ENCODE results near the gene CIB2.

The CIB2 gene

DNA sequence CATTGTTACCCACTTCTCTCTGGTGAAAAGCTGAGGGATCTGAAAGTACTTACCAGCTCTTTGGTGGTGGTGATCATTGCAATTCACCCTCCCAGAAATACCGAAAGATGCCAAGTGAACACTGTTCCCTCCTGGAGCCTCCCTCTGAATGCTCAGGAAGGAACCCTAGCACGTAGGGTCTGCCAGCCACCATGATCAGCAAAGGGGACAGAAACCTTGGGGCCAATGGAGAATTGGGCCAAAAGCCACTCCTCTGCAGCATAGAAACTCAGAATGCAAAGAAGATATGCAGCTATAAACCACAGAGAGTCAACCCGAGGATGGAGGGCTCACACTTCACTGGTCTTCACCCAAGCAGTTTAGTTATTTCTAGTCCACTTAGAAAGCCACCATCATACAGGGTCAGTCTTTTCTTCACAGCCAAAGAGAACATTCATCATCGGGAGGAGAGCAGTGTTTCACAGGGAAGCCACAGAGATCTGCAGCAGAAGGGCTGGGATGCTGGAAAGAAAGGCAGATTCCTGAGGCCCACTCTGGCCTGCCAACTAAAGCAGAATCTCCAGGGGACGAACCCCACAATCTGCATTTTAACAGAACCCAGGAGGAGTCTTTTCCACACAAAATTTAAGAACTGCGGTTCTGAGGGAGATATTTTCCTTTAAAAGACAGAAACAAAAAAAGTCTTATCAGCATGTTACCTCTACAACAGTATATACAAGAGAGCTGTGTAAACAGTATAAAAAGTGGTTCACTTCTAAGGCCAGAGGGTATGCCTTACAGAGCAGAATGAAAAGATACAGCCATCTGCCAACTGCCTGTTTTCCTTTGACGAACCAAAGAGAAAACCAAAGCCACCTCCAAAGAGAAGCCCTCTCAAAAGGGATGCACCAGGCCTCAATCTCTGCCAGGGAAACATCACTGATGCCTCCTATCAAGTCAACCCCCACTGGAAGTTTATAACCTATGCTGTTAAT lies 65.0 kb downstream of the CIB2 start:
- DNase-seq (ENCODE audit: low spot score), result no peak

DNA sequence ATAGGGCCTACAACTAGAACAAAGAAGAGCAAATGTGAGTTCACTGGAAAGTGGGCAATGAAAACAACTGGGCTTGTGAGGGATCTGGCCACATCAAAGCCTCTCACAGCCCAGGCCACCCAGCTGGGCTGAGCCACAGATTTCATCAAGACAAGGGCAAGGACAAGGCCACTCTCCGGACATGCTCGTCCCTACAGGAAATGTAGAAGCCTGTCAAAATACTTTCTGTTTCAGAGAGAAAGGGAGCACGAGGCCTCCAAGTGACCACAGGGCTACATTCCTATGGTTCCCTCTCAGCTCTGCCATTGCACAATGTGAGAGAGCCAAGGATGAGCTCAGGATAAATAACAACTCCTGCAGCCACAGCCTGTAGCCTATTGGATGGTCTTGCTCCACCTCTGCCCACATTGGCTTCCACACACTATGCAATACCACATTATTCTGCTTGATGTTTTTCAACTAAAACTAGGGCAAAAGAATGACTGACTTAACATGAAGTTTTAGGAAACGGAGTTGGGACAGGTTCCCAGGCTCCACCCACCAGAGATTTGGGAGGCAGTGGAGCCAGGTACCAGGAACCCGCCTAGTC lies 65.9 kb downstream of the CIB2 start:
- DNase-seq (ENCODE audit: low spot score), result no peak

DNA sequence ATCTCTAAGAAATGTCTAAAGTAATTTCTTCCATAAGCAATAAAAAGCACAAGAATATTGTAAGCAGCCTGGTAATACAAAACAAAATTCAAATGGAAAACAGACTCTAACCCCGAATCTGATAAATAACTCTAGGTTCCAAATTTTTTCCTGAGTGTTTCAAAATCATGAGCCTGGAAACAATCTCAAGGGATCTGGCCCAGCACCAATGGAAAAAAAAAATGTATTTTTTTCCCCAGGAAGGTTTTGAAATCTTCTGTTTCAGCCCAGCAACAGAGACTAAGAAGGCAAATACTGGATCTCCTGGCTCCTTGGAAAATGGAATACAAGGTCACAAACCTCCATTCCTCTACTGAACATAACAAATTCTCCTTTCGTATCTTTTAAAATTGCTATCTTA lies 66.7 kb downstream of the CIB2 start:
- DNase-seq (ENCODE audit: low spot score), result no peak

DNA sequence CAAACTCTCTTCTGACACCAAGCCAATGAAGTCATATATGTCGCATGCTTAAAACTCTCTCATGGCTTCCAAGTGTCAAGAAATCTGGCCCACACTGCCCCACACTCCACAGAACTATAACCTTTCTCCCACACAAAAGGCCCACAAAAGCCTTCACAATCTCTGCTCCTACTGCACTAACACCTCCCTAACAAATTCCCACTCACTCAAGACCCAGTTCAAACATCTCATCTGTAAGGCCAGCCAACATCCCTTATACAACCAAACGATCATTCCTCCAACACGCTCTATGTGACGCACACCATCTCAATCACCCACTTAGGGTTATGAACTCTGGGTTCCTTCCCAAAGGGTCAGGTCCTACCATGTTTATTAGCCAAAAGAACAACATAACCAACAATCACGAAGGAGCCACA lies 67.3 kb downstream of the CIB2 start:
- DNase-seq (ENCODE audit: low spot score), result no peak

DNA sequence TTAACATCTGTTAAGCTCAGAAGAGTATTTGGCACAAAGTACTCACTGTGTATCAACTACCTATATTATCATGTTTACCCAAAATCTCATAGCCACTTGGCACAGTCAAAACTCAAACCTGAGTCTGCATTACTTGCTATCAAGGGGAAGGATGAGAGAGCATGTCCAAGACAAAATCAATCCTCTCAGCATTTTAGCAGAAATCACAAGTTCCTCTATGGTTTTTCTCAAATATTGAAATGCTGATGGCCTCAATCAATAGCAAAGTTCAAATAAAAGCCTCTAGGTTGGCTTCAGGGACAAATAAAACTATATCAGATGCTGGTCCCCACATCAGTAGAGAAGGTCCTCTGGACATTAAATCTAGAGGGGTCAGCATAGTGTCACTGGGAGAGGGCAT lies 68.0 kb downstream of the CIB2 start:
- no peak for DNase-seq (ENCODE audit: low spot score)

DNA sequence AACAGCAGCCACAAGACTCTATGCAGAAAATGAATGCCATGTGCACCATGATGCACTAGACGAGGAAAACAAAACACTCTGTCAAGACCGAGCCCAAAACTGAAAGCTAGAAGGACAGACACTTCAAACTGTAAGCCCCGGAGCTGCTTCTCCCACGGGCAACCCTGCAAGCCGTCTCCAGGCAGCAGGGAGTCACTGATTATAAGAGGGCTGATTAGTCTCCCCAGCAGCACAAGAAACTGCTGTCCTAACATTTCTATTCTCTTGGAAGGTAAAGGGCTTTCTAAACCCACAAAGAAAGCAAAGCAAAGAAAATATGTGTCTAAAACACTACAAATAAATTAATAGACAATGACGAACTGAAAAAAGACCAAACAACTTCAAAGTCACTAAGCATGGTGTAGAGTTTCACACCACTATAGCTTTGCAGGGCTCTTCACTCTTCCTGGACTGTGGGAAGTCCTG lies 69.2 kb downstream of the CIB2 start:
- no peak for DNase-seq (ENCODE audit: low spot score)

DNA sequence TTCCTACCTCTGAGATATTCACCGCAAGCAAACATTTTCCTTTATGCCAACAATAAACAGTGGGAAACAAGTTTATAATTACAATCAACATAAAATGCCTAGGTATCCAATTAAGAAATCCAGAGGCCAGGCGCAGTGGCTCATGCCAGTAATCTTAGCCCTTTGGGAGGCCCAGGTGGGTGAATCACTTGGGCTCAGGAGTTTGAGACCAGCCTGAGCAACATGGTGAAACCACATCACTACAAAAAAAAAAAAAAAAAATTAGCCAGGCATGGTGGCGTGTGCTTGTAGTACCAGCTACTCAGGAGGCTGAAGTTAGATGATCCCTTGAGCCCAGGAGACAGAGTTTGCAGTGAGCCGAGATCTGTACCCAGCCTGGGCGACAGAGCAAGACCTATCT lies 71.0 kb downstream of the CIB2 start:
- no peak for DNase-seq (ENCODE audit: low spot score)

DNA sequence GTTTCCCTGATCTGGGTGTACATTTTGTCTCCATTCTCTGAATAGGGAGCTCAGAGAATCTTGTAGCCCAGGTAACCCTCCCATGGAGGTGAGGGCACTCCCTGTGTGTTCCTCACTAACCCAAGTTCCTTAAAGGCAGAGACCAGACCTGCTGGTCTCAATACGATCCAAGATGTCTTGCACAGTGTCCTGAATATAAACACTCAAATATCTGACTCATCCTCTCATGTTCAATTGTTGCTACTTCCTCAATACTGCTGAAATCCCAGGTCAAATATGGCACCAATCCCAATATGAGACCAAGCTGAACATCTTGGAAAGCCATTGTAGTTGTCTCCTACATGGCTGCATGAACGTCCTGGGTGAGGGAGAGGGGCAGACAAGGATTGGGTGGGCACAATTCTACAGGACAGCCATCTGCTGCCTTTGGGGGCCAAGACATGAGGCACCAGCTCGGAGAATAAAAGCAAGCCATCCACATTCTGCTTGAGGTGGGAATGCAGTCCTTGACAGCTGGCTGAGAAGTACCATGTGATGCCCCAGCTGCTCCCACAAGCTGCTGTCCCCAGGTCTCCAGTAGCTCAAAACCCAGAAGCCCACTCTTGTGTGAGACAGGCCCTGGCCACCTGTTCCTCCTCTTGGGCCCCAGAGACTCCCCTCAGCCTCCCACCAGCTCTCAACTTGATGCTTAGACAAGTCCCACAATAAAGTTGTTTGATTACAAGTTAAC lies 72.0 kb downstream of the CIB2 start:
- no peak for DNase-seq (ENCODE audit: low spot score)

DNA sequence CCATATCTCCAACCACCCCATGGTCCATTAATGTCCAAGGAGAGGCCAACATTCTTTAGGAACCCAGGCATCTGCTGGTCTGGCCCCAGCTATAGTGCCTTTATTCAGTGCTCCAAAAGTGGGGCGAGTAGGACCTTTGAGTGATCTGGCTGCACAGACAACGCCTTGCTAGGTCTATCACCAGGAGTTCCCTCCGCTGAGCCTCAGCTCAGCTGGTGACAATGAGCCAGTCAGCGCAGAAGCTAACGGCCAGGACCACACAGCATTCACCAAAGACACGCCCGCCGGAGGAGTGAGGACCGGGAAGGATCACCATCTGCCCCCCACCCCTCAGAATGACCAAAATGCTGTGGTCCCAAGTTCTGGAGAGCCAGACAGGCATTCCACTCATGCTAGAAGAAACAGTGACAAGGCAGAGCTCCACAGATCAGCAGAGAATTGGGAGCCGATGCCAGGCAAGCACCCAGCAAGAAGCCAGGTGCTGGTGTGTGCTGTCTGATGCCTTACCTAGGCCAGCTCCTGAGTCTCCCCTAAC lies 72.8 kb downstream of the CIB2 start:
- no peak for DNase-seq (ENCODE audit: low spot score)

DNA sequence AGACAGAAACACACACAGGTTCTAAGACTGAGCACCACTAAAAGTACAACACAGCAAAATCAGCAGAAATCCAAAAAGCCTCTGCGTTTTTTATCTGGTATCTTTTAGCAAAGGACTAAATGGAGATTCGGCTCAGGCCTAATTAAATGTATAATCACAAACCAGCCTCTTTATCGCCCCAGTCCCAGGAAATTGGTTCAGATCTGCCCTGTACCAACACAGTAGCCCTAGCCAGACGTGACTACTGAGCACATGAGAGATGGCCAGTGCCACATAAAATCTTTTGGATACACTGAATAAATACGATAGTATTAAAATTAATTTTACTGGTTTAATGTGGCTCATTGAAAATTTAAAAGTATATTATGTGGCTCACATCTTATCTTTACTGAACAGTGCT lies 73.4 kb downstream of the CIB2 start:
- no peak for DNase-seq (ENCODE audit: low spot score)

DNA sequence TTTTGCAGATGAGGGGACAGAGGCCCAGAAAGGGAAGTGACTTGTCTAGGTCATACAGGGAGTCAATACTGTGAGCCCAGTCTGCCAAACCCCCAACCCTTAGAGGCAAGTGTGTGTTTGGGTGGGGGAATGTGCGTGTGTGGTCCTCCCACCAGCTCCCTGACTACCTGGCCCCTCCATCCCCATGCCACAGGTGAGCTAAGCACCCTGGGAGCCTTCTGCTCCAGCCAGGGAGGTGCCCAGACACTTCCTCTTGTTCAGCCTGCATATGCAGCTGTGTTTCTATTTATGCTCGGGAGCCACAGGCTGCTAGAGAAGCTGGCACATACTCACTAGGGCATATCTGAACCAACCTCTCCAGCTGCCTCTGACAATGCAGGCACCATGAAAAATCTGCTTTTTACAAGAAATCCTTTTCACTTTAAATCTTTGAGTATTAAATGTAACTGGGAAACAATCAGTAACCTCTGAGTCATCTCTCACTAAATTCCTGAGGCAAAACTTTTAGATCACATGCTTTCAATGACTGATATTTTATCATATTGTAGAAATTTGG lies 74.5 kb downstream of the CIB2 start:
- no peak for DNase-seq (ENCODE audit: low spot score)

DNA sequence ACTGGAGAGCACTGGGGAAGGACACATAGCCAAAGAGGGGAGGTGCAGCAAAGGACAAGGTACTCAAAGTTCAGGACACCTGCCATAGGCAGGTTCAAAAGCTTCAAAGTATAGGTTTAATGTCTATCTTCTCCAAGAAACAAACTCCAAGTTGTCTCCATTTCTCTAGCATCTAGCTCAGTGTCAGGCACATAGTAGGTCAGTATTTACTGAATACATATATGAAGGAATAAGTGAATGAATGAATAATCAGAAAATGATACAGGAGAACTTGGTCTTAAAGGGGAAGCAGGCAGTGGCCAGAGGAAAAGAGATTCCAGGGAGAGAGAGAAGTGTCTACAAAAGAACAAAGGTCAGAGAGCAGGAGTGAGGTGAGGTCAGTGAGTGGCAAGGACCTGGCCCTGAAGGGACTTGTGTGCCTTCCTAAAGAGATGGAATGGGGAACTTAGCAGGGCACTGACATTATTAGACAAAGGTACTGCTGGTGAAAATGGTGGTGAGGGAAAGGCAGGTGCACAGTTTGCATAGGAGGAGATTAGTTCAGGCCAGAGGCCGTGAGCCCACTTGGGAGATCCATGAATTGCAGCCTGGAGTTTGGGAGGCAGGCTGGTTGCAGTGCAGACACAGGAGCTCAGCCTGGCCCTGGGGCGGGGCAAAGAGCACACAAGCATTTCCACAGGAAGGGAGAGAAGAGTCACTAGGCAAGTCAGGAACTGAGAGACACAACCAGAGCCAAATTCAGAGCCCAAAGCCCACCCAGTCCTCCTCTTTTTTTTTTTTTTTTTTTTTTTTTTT lies 75.1 kb downstream of the CIB2 start:
- DNase-seq (ENCODE audit: low spot score), result no peak

DNA sequence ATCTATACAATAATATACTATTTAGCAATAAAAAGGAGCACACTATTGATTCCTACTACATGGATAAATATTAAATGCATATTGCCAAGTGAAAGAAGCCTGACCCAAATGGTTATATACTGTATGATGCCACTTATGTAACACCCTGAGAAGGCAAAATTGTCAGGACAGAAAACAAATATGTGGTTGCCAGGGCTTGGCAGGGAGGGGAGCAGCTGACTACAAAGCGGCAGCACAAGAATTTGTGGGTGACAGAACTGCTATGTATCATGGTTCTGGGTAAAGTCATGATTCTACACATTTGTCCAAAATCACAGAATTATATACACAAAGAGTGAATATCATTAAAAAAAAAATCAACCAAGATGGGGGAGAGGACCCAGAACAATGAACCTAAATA lies 76.3 kb downstream of the CIB2 start:
- no peak for DNase-seq (ENCODE audit: low spot score)

Data from left forelimb (tissue), 1 donor.